Erythroblast (primary cell): ENCODE measurements around the gene FAR2.

Experiments used
- GATA1 ChIP-seq: IDR thresholded peaks from 2 replicates; pipeline ENCODE4 v1.6.1; 2011; ENCODE audit warnings: low read depth, mild to moderate bottlenecking, control low read depth, low read length, moderate library complexity
- POLR2A ChIP-seq: IDR thresholded peaks from 2 replicates; pipeline ENCODE4 v1.6.1; 2011; ENCODE audit warnings: mild to moderate bottlenecking, low read length

DNA sequence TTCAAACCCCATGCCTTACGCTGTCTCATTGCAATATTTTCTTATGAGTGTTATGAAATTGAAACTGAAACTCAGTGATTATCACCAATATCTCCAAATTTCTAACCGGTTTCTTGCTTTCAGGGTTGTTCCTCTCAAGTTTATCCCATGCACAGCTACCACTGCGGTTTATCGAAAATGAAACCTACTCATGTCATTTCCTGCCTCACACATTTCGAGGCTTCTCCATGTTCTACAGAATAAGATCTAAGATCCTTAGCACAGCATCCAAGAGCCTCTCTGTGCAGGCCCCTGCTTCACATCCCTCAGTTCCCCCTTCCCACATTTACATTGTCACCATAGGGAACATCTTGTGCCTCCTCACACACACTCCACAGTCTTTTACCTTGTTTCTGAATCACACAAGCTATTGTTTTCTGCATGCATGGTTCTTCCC is 45.5 kb upstream of the FAR2 start:
- TF ChIP-seq POLR2A (no peak), GATA1 (no peak)
